Activated naive CD8-positive, alpha-beta T cell treated with anti-CD3 and anti-CD28 coated beads for 36 hours (primary cell): Measurements from ENCODE around the gene ADGRG2. TPM values are rescaled to one million over a fixed set of nuclear protein-coding genes. Genes with fewer than 3 reads are reported as not detected.

ENCODE experiments used
- DNase-seq: peaks from one replicate; pipeline ENCODE4 v3.0.0; 2021
- H3K27ac Mint-ChIP-seq: one replicate; pipeline ENCODE4 v1.8.0; 2022; ENCODE audit warnings: mild to moderate bottlenecking, moderate library complexity, mixed read lengths
- H3K27me3 Mint-ChIP-seq: one replicate; pipeline ENCODE4 v1.8.0; 2022; ENCODE audit warnings: mild to moderate bottlenecking, mixed read lengths
- H3K36me3 Mint-ChIP-seq: one replicate; pipeline ENCODE4 v1.8.0; 2021; ENCODE audit warnings: mild to moderate bottlenecking, mixed read lengths
- H3K4me1 Mint-ChIP-seq: one replicate; pipeline ENCODE4 v1.8.0; 2021; ENCODE audit warnings: mixed read lengths
- H3K4me3 Mint-ChIP-seq: one replicate; pipeline ENCODE4 v1.8.0; 2022; ENCODE audit warnings: mild to moderate bottlenecking, moderate library complexity, mixed read lengths
- H3K9me3 Mint-ChIP-seq: one replicate; pipeline ENCODE4 v1.8.0; 2022; ENCODE audit warnings: mixed read lengths
- total RNA-seq, 2 experiments: library from RNA; stranded (reverse); gene quantifications; one replicate each; pipeline ENCODE4 v1.2.3, GENCODE V29; 2021

The ADGRG2 gene
- total RNA-seq: not detected

DNA sequence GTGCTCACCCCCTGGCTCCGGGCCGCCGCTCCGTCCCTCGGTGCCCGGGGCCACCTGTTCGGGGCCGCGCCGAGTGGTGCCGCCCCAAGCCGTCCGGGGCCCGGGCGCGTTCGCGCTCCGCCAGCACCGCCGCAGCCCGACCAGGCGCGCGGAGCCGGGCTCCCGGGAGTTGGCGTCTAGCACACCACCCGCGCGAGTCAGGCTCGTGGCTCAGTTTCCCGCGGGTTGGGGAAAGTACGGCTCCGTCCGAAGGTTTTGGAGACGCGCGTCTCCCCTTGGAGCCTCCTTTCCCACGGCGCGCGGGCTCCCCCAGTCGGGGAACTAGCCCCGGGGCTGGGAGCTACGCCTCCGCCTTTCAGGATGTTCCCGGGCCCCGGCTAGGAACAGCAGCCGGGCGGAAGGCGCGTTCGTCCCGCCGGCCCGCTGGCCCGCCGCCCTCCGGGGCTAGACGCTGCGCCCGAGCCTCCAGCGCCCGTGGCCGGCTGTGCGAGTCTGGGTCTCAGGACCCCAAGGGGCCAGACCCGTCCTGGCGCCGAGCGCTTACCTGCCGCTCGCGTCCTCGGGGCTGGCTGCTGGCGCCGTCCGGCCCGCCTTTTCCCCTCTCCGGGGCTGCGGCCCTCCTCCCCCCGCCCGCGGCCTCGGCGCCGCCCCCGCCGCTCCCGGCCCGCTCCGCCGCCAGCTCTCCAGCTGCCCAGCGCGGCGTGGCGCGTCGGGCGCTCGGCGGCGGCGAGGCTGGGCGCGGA, at the start of gene ADGRG2:
TSS of gene ADGRG2 (minus strand) at position 571 of the 743 bp plus-strand sequence. CDS start 53,634 bp downstream, outside the sequence.
- no peak for DNase-seq
- no peak within 1 kb of the TSS for H3K27ac Mint-ChIP-seq
- peaks cover 52% of the 10 kb centered on the region for H3K27me3 Mint-ChIP-seq
- H3K36me3 Mint-ChIP-seq: no peaks in the 10 kb centered on the region
- H3K4me3 Mint-ChIP-seq: no peak within 1 kb of the TSS
- no peaks in the 10 kb centered on the region for H3K9me3 Mint-ChIP-seq
- H3K4me1 Mint-ChIP-seq: no peaks in the 10 kb centered on the region

- H3K9me3 Mint-ChIP-seq: no peaks in the 10 kb centered on the region
- H3K36me3 Mint-ChIP-seq: no peaks in the 10 kb centered on the region
- H3K4me3 Mint-ChIP-seq: no peak overlapping the region
- H3K27me3 Mint-ChIP-seq: no peaks in the 10 kb centered on the region
- no peak for DNase-seq
- no peak overlapping the region for H3K27ac Mint-ChIP-seq
- H3K4me1 Mint-ChIP-seq: no peaks in the 10 kb centered on the region
Observed at GRCh38 chrX:19168609-19169008, 46.3 kb upstream of the ADGRG2 start.

GRCh38 chrX:19162851-19163250, 40.6 kb upstream of the ADGRG2 start:
- no peaks in the 10 kb centered on the region for H3K9me3 Mint-ChIP-seq
- no peaks in the 10 kb centered on the region for H3K27me3 Mint-ChIP-seq
- no peaks in the 10 kb centered on the region for H3K36me3 Mint-ChIP-seq
- H3K4me3 Mint-ChIP-seq: no peak overlapping the region
- DNase-seq: no peak
- H3K4me1 Mint-ChIP-seq: no peaks in the 10 kb centered on the region
- no peak overlapping the region for H3K27ac Mint-ChIP-seq

DNA sequence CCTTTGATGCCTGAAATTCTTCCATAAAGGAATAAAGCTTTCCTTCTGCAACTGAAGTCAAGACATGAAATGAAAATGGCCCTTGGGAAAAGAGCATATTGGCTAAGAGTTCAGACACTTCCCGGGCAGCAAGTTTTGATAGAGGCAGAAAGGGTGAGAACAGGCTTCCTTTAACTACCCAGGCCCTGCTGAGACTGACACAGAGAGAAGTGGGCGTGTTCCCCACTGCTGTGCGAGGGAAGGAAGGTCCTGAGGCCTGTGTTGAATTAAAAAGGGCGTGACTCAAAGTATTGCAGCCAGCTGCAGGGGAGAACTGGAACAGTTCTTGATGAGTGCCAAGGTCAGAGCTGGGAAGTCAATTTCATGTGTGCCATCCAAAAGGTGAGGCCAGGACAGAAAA, 33.9 kb upstream of the ADGRG2 start:
- DNase-seq: no peak
- no peak overlapping the region for H3K4me3 Mint-ChIP-seq
- no peak overlapping the region for H3K27ac Mint-ChIP-seq
- no peaks in the 10 kb centered on the region for H3K36me3 Mint-ChIP-seq
- H3K27me3 Mint-ChIP-seq: peaks cover 7% of the 10 kb centered on the region
- no peaks in the 10 kb centered on the region for H3K4me1 Mint-ChIP-seq
- no peaks in the 10 kb centered on the region for H3K9me3 Mint-ChIP-seq

- Mint-ChIP-seq H3K27me3 (peaks cover 11% of the 10 kb centered on the region), H3K27ac (no peak overlapping the region), H3K9me3 (peaks cover 2% of the 10 kb centered on the region), H3K4me1 (no peaks in the 10 kb centered on the region), H3K4me3 (no peak overlapping the region), H3K36me3 (no peaks in the 10 kb centered on the region)
- DNase-seq: no peak
Observed at GRCh38 chrX:19152762-19153161, 30.5 kb upstream of the ADGRG2 start.

- no peaks in the 10 kb centered on the region for H3K36me3 Mint-ChIP-seq
- no peak overlapping the region for H3K27ac Mint-ChIP-seq
- no peak for DNase-seq
- no peak overlapping the region for H3K4me3 Mint-ChIP-seq
- no peaks in the 10 kb centered on the region for H3K27me3 Mint-ChIP-seq
- no peaks in the 10 kb centered on the region for H3K4me1 Mint-ChIP-seq
- no peaks in the 10 kb centered on the region for H3K9me3 Mint-ChIP-seq
Observed at GRCh38 chrX:19137067-19137466, 14.8 kb upstream of the ADGRG2 start.

- H3K27me3 Mint-ChIP-seq: no peaks in the 10 kb centered on the region
- no peak overlapping the region for H3K4me3 Mint-ChIP-seq
- no peaks in the 10 kb centered on the region for H3K9me3 Mint-ChIP-seq
- H3K4me1 Mint-ChIP-seq: no peaks in the 10 kb centered on the region
- H3K27ac Mint-ChIP-seq: no peak overlapping the region
- no peak for DNase-seq
- H3K36me3 Mint-ChIP-seq: no peaks in the 10 kb centered on the region
Observed at GRCh38 chrX:19133784-19134183, 11.5 kb upstream of the ADGRG2 start.

DNA sequence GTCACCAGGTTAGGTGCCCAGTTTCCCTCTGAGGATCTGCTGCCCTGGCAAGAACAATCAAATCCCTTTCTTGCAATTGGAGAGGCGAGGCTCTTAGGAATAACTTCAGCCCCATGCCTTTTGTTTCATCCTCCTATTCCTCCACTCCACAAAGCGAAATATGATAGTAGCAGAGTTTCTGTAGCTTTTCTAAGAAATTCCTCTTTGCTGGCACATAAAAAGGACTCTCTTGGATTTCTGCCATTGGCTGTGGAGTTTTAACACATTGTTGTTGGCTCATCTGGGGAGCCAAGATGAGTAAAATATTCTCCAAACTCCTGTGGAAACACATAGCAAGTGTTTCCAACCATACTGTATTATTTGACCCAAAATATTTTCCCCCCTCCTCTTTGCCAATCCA, 11.0 kb upstream of the ADGRG2 start:
- Mint-ChIP-seq H3K36me3 (no peaks in the 10 kb centered on the region), H3K27me3 (no peaks in the 10 kb centered on the region), H3K4me1 (no peaks in the 10 kb centered on the region), H3K9me3 (no peaks in the 10 kb centered on the region), H3K4me3 (no peak overlapping the region), H3K27ac (no peak overlapping the region)
- no peak for DNase-seq

DNA sequence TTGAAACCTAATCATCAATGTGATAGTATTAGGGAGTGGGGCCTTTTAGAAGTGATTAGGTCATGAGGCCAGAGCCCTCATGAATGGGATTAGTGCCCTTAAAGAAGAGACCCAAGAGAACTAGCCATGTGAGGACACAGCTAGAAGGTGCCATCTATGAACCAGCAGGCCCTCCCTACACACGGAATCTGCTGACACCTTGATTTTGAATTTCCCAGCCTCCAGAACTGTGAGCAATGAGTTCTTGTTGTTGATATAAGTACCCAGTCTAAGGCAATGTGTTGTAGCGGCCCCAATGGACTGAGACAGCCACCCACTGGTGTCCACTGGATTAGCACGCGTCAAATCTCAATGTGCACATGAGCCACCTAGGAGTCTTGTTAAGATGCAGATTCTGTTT, 8.4 kb upstream of the ADGRG2 start:
- no peak for DNase-seq
- no peak overlapping the region for H3K27ac Mint-ChIP-seq
- H3K9me3 Mint-ChIP-seq: no peaks in the 10 kb centered on the region
- no peaks in the 10 kb centered on the region for H3K4me1 Mint-ChIP-seq
- no peaks in the 10 kb centered on the region for H3K36me3 Mint-ChIP-seq
- peaks cover 4% of the 10 kb centered on the region for H3K27me3 Mint-ChIP-seq
- no peak overlapping the region for H3K4me3 Mint-ChIP-seq

DNA sequence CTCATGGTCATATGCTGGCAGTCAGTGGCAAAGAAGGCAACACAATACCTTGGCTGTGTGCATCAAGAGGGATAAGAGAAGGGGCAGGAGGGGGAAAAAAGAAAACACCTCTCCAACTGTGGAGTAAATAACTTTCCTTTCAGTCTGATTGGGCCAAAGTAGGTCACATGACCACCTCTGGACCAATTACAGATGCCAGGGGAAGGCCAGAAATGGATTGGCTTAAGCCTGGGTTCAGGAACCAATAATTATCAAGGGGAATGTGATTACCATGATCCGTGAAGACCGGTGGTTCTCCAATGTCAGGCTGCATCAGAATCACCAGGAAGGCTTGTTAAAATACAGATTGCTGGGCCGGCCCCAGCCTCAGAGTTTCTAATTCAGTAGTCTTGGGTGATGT, 7.4 kb upstream of the ADGRG2 start:
- no peak overlapping the region for H3K27ac Mint-ChIP-seq
- peaks cover 4% of the 10 kb centered on the region for H3K27me3 Mint-ChIP-seq
- H3K9me3 Mint-ChIP-seq: no peaks in the 10 kb centered on the region
- H3K36me3 Mint-ChIP-seq: no peaks in the 10 kb centered on the region
- H3K4me1 Mint-ChIP-seq: no peaks in the 10 kb centered on the region
- DNase-seq: no peak
- no peak overlapping the region for H3K4me3 Mint-ChIP-seq

GRCh38 chrX:19127649-19128168, 5.4 kb upstream of the ADGRG2 start:
- DNase-seq: no peak
- Mint-ChIP-seq H3K36me3 (no peaks in the 10 kb centered on the region), H3K27ac (no peak overlapping the region), H3K4me3 (no peak overlapping the region), H3K4me1 (no peaks in the 10 kb centered on the region), H3K27me3 (peaks cover 22% of the 10 kb centered on the region), H3K9me3 (no peaks in the 10 kb centered on the region)

DNA sequence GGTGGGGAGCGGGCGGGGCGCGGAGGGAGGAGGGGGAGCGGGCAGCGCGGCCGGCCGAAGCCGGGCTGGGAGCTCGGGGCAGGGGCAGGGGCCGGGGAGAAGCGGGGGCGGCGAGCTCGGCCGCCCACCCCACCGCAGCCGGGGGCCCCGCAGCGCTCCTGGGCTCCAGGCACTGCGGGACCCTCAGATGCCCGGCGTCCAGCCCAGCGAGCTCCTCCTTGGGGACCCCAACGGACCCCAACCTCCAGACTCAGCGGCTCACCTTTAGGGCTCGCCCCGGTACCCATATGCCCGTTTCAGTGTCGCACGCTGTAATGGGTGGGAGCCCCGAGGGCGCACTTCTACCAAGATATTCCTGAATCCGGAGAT, 357 bp upstream of the ADGRG2 start:
- no peak for DNase-seq
- H3K4me3 Mint-ChIP-seq: no peak overlapping the region
- no peaks in the 10 kb centered on the region for H3K4me1 Mint-ChIP-seq
- no peaks in the 10 kb centered on the region for H3K9me3 Mint-ChIP-seq
- H3K36me3 Mint-ChIP-seq: no peaks in the 10 kb centered on the region
- peaks cover 52% of the 10 kb centered on the region for H3K27me3 Mint-ChIP-seq
- H3K27ac Mint-ChIP-seq: no peak overlapping the region

DNA sequence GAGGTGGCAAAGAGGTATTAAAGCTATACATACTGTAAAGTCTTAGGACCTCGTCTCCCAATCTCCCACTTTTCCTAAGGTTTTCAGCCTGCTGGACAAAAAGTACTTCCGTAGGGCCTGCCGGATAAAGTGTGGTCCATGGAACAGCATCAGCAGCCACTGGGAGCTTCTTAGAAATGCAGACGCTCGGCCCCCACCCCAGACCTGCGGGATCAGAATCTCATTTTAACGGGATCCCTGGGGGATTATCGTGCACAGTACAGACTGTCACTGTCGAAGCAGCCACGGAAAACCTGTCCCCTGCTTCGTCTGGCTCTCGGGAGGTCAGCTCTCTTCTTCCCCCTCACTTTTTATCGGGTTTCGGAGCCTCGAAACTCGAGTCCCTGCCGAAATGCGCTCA, 802 bp downstream of the ADGRG2 start:
- no peak overlapping the region for H3K4me3 Mint-ChIP-seq
- no peak for DNase-seq
- no peaks in the 10 kb centered on the region for H3K9me3 Mint-ChIP-seq
- H3K27me3 Mint-ChIP-seq: peaks cover 52% of the 10 kb centered on the region
- no peaks in the 10 kb centered on the region for H3K36me3 Mint-ChIP-seq
- H3K4me1 Mint-ChIP-seq: no peaks in the 10 kb centered on the region
- H3K27ac Mint-ChIP-seq: no peak overlapping the region

DNA sequence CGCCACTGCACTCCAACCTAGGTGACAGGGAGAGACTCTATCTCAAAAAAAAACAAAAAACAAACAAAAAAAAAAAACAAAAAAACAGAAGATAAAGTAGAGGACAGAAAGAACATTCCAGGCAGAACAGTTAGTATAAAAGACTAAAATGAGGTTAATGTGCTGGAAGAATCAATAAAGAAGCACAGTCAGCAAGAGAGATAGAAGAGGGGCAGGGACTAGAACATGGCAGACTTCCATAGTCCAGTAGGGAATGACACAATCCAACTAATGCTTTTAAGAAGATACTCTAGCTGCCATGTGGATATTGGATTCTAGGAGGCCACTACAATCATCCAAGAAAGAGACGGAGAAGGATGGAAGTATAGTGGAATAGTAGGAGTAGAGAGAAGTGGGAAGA, 11.6 kb downstream of the ADGRG2 start:
- H3K36me3 Mint-ChIP-seq: no peaks in the 10 kb centered on the region

GRCh38 chrX:19107035-19107434, 15.2 kb downstream of the ADGRG2 start:
- Mint-ChIP-seq H3K27me3 (peaks cover 41% of the 10 kb centered on the region), H3K27ac (no peak overlapping the region), H3K4me1 (no peaks in the 10 kb centered on the region)

More for the DNA sequence above, 11.6 kb downstream of the ADGRG2 start:
- H3K27me3 Mint-ChIP-seq: peaks cover 42% of the 10 kb centered on the region
- H3K27ac Mint-ChIP-seq: no peak overlapping the region
- DNase-seq: no peak
- no peaks in the 10 kb centered on the region for H3K4me1 Mint-ChIP-seq
- H3K9me3 Mint-ChIP-seq: no peaks in the 10 kb centered on the region
- no peak overlapping the region for H3K4me3 Mint-ChIP-seq

DNA sequence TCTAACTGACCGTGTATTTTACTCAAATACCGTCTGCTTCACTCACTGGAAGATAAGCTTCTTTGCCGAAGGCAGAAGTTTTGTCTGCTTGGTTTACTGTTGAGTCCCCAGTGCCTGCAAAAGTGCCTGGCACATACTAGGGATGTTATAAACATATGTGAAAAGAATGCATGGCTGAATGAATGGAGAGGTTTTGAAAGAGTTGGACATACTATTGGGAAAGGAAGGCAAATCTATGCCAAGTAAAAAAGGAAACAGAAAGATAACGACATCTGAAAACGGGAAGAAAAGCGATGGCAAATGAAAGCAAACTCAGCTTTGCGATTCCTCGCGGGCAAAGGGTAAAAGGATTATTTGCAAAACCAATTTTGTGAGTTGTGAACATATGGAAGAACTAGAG, 21.7 kb downstream of the ADGRG2 start:
- no peak overlapping the region for H3K27ac Mint-ChIP-seq
- no peaks in the 10 kb centered on the region for H3K36me3 Mint-ChIP-seq
- H3K9me3 Mint-ChIP-seq: no peaks in the 10 kb centered on the region
- H3K4me1 Mint-ChIP-seq: no peaks in the 10 kb centered on the region
- no peak for DNase-seq
- H3K27me3 Mint-ChIP-seq: peaks cover 4% of the 10 kb centered on the region
- H3K4me3 Mint-ChIP-seq: no peak overlapping the region

More at GRCh38 chrX:19107035-19107434, 15.2 kb downstream of the ADGRG2 start:
- DNase-seq: no peak
- Mint-ChIP-seq H3K4me3 (no peak overlapping the region), H3K9me3 (no peaks in the 10 kb centered on the region), H3K36me3 (no peaks in the 10 kb centered on the region)
